Thyroid gland (tissue), 4 donors: ENCODE measurements around the gene HSFX2. TPM values are rescaled to one million over a fixed set of nuclear protein-coding genes. Genes with fewer than 3 reads are reported as not detected.
"Not testable (repeated sequence)": the region's sequence is repeated elsewhere in the genome, so short reads cannot be mapped to it uniquely, and the experiment has no call there.

Experiments used
- DNase-seq, 2 donors: peaks; one replicate each; pipeline ENCODE4 v3.0.0-alpha.2; 2019
- H3K27ac ChIP-seq, 3 donors: fragments of 200-600 bp; sonication (generic); 1 replicate in 2 of 3; 2 replicates in 1 of 3; pipeline ENCODE4 v1.5.1; 2016 to 2019; ENCODE audit warnings: mild to moderate bottlenecking in 1 of 3, moderate library complexity in 1 of 3
- H3K27me3 ChIP-seq: fragments of 200-600 bp; sonication (generic); one replicate; pipeline ENCODE4 v1.5.1; 2019
- H3K36me3 ChIP-seq, 2 donors: fragments of 200-600 bp; sonication (generic); one replicate each; pipeline ENCODE4 v1.5.1; 2016 to 2019
- H3K4me1 ChIP-seq, 2 donors: fragments of 200-600 bp; sonication (generic); one replicate each; pipeline ENCODE4 v1.5.1; 2017 to 2019
- H3K4me3 ChIP-seq, 3 donors: fragments of 200-600 bp; sonication (generic); replicated peaks in 1 of 3; 1 replicate in 2 of 3; 2 replicates in 1 of 3; pipeline ENCODE4 v1.5.1; 2016; ENCODE audit warnings: mild to moderate bottlenecking in 1 of 3
- H3K9me3 ChIP-seq: fragments of 200-600 bp; sonication (generic); one replicate; pipeline ENCODE4 v1.5.1; 2017
- CTCF ChIP-seq, 6 experiments: fragments of 200-600 bp in 3 of 6; fragments of 450-650 bp in 3 of 6; sonication (generic) in 3 of 6; IDR thresholded peaks; one replicate each; pipeline ENCODE4 v1.5.1; 2016 to 2019; ENCODE audit warnings: antibody characterized with exemption in 6 of 6, mild to moderate bottlenecking in 2 of 6, inconsistent platforms in 1 of 6, moderate library complexity in 1 of 6
- POLR2A ChIP-seq, 2 donors: fragments of 450-650 bp; IDR thresholded peaks; one replicate each; pipeline ENCODE4 v1.6.1; 2017; ENCODE audit warnings: antibody characterized with exemption in 2 of 2, mild to moderate bottlenecking in 2 of 2, moderate library complexity in 1 of 2
- WGBS, 2 donors: methylation state at CpG; one replicate each; pipeline ENCODE4 v1.1.5; 2017; 5-methylcytosine and 5-hydroxymethylcytosine counted together
- intact Hi-C: fragments of 100-400 bp; cut with DNase I; formaldehyde crosslinking; loops from one replicate; pipeline ENCODE4 v1.15.1; 2023
- total RNA-seq, 4 donors: library from RNA; depleted of rRNA; stranded (reverse); fragments of >200 nt; gene quantifications; one replicate each; pipeline ENCODE4 v1.2.3, GENCODE V29; 2016

Gene HSFX2
- total RNA-seq, 4 donors from 2014 or later, result 0.81 TPM; not detected in 3

- Histone ChIP-seq H3K27ac (no peak overlapping the region), H3K9me3 (no peaks in the 10 kb centered on the region), H3K4me1 (no peaks in the 10 kb centered on the region), H3K36me3 (no peaks in the 10 kb centered on the region), H3K27me3 (no peaks in the 10 kb centered on the region), H3K4me3 (no peak overlapping the region)
- 86 to 87% methylated on average over 1 of the region's 1 CpG for WGBS, 2 donors
- DNase-seq, result no peak
- intact Hi-C loops, result no loop called here
- TF ChIP-seq POLR2A (IDR thresholded peaks at IDR 0.05) (no peak), CTCF (IDR thresholded peaks at IDR 0.05) (no peak)
These were observed 16.6 kb upstream of the HSFX2 start for GRCh38 chrX:149611623-149612175.

- intact Hi-C loops, result no loop called here
These were observed 15.4 kb upstream of the HSFX2 start for GRCh38 chrX:149610511-149610910.

GRCh38 chrX:149607699-149608098, 12.6 kb upstream of the HSFX2 start:
- H3K27ac ChIP-seq, result no peak overlapping the region
- H3K9me3 ChIP-seq, result no peaks in the 10 kb centered on the region
- no peaks in the 10 kb centered on the region for H3K27me3 ChIP-seq
- DNase-seq, result no peak
- TF ChIP-seq POLR2A (IDR thresholded peaks at IDR 0.05) (no peak), CTCF (IDR thresholded peaks at IDR 0.05) (no peak)
- H3K36me3 ChIP-seq, result no peaks in the 10 kb centered on the region
- no peak overlapping the region for H3K4me3 ChIP-seq
- intact Hi-C loops, result no loop called here
- H3K4me1 ChIP-seq, result no peaks in the 10 kb centered on the region

More at GRCh38 chrX:149610511-149610910, 15.4 kb upstream of the HSFX2 start:
- DNase-seq, result no peak
- WGBS, 2 donors, result 95 to 97% methylated on average over 4 to 5 of the region's 5 CpGs
- no peak for TF ChIP-seq POLR2A (IDR thresholded peaks at IDR 0.05)
- TF ChIP-seq CTCF (IDR thresholded peaks at IDR 0.05), result no peak
- H3K4me1 ChIP-seq, result no peaks in the 10 kb centered on the region
- H3K36me3 ChIP-seq, result no peaks in the 10 kb centered on the region
- H3K9me3 ChIP-seq, result no peaks in the 10 kb centered on the region
- H3K27ac ChIP-seq, result no peak overlapping the region
- H3K4me3 ChIP-seq, result no peak overlapping the region
- H3K27me3 ChIP-seq, result no peaks in the 10 kb centered on the region

GRCh38 chrX:149605248-149605885, 10.3 kb upstream of the HSFX2 start:
- WGBS, 2 donors, result 93% methylated on average over 7 of the region's 7 CpGs
- H3K36me3 ChIP-seq, DNase-seq, intact Hi-C loops, H3K27ac ChIP-seq, H3K4me1 ChIP-seq, H3K9me3 ChIP-seq, H3K27me3 ChIP-seq, H3K4me3 ChIP-seq: not testable (repeated sequence)

GRCh38 chrX:149598603-149599002, 3.5 kb upstream of the HSFX2 start:
- H3K9me3 ChIP-seq, H3K36me3 ChIP-seq, H3K27ac ChIP-seq, H3K27me3 ChIP-seq, H3K4me1 ChIP-seq, DNase-seq, H3K4me3 ChIP-seq, intact Hi-C loops: not testable (repeated sequence)
- no CpG with 5 or more reads among the region's 11 CpGs for WGBS, 2 donors

- H3K27ac ChIP-seq, H3K4me1 ChIP-seq, DNase-seq, H3K9me3 ChIP-seq, H3K36me3 ChIP-seq, intact Hi-C loops, H3K27me3 ChIP-seq, H3K4me3 ChIP-seq: not testable (repeated sequence)
- WGBS, 2 donors, result no CpG with 5 or more reads among the region's 7 CpGs
These were observed 829 bp upstream of the HSFX2 start for GRCh38 chrX:149595943-149596342.

- H3K9me3 ChIP-seq, H3K27me3 ChIP-seq, H3K4me1 ChIP-seq, H3K36me3 ChIP-seq, DNase-seq, H3K27ac ChIP-seq, intact Hi-C loops, H3K4me3 ChIP-seq: not testable (repeated sequence)
- no CpG with 5 or more reads among the region's 7 CpGs for WGBS, 2 donors
These were observed 4.1 kb downstream of the HSFX2 start for GRCh38 chrX:149590993-149591392.

- no CpG with 5 or more reads among the region's 12 CpGs for WGBS, 2 donors
These were observed 7.8 kb downstream of the HSFX2 start, which contains the start of gene MAGEA9B for GRCh38 chrX:149587359-149587758. Gene MAGEA9B, minus strand, starts transcription at chrX:149587459. Its CDS starts 4,280 bp downstream, at chrX:149583179.

GRCh38 chrX:149585631-149586030, 9.5 kb downstream of the HSFX2 start:
- DNase-seq, H3K27me3 ChIP-seq, H3K27ac ChIP-seq, H3K9me3 ChIP-seq, H3K36me3 ChIP-seq, H3K4me1 ChIP-seq, intact Hi-C loops, H3K4me3 ChIP-seq: not testable (repeated sequence)
- whole genome bisulfite sequencing, 2 donors, result no CpG with 5 or more reads among the region's 17 CpGs

More at GRCh38 chrX:149587359-149587758, 7.8 kb downstream of the HSFX2 start, which contains the start of gene MAGEA9B:
- H3K4me1 ChIP-seq, H3K27ac ChIP-seq, H3K36me3 ChIP-seq, H3K9me3 ChIP-seq, intact Hi-C loops, H3K27me3 ChIP-seq, H3K4me3 ChIP-seq, DNase-seq: not testable (repeated sequence)

GRCh38 chrX:149573456-149573855, 21.7 kb downstream of the HSFX2 start:
- H3K36me3 ChIP-seq, DNase-seq, intact Hi-C loops, H3K9me3 ChIP-seq, H3K27me3 ChIP-seq, H3K4me3 ChIP-seq, H3K4me1 ChIP-seq, H3K27ac ChIP-seq: not testable (repeated sequence)
- no CpG with 5 or more reads among the region's 1 CpG for WGBS, 2 donors
